Astrocyte (in vitro differentiated cells and primary cell): ENCODE data around the gene TGIF2. TPM values are rescaled to one million over a fixed set of nuclear protein-coding genes. Genes with fewer than 3 reads are reported as not detected.

Source experiments
- DNase-seq: peaks from one replicate; pipeline ENCODE4 v3.0.0-alpha.2; 2010; ENCODE audit warnings: low read depth
- FAIRE-seq: peaks from 2 replicates; lab custom pipeline; 2011; peaks lifted over from hg19 to GRCh38; lab: Jason Lieb, UNC
- H2AFZ ChIP-seq: 2 replicates; pipeline ENCODE4 v1.6.0; 2012; ENCODE audit warnings: low read depth, low read length, inconsistent platforms
- H3K27ac ChIP-seq: 2 replicates; pipeline ENCODE4 v1.5.1; 2011; ENCODE audit warnings: low read depth, low read length, inconsistent platforms
- H3K27me3 ChIP-seq: 2 replicates; pipeline ENCODE4 v1.6.0; 2011; ENCODE audit warnings: low read length, inconsistent platforms; ENCODE audit not compliant: insufficient read depth
- H3K36me3 ChIP-seq: 2 replicates; pipeline ENCODE4 v1.5.1; 2011; ENCODE audit warnings: low read length, inconsistent platforms; ENCODE audit not compliant: insufficient read depth
- H3K4me1 ChIP-seq: 2 replicates; pipeline ENCODE4 v1.5.1; 2011; ENCODE audit warnings: low read length, inconsistent platforms; ENCODE audit not compliant: insufficient read depth
- H3K4me2 ChIP-seq: 2 replicates; pipeline ENCODE4 v1.6.0; 2012; ENCODE audit warnings: low read length, inconsistent platforms
- H3K4me3 ChIP-seq: 2 replicates; pipeline ENCODE4 v1.5.1; 2011; ENCODE audit warnings: low read depth, mild to moderate bottlenecking, low read length, inconsistent platforms; ENCODE audit not compliant: insufficient read depth
- H3K79me2 ChIP-seq: 2 replicates; pipeline ENCODE4 v1.6.0; 2012; ENCODE audit warnings: mild to moderate bottlenecking, low read length, inconsistent platforms; ENCODE audit not compliant: insufficient read depth
- H3K9ac ChIP-seq: 2 replicates; pipeline ENCODE4 v1.6.0; 2012; ENCODE audit warnings: mild to moderate bottlenecking, low read length, inconsistent platforms
- H3K9me3 ChIP-seq: 2 replicates; pipeline ENCODE4 v1.5.1; 2012; ENCODE audit warnings: low read depth, mild to moderate bottlenecking, low read length, inconsistent platforms; ENCODE audit not compliant: insufficient read depth
- H4K20me1 ChIP-seq: 2 replicates; pipeline ENCODE4 v1.6.0; 2012; ENCODE audit warnings: low read length, inconsistent platforms; ENCODE audit not compliant: insufficient read depth
- H3K27ac Mint-ChIP-seq: one replicate; pipeline ENCODE4 v1.8.0; 2021; ENCODE audit warnings: mild to moderate bottlenecking, mixed read lengths; ENCODE audit not compliant: unreplicated experiment
- H3K27me3 Mint-ChIP-seq: one replicate; pipeline ENCODE4 v1.8.0; 2021; ENCODE audit warnings: low read depth, mixed read lengths; ENCODE audit not compliant: unreplicated experiment
- H3K36me3 Mint-ChIP-seq: one replicate; pipeline ENCODE4 v1.8.0; 2021; ENCODE audit warnings: low read depth, mixed read lengths; ENCODE audit not compliant: unreplicated experiment
- H3K4me1 Mint-ChIP-seq: one replicate; pipeline ENCODE4 v1.8.0; 2021; ENCODE audit warnings: low read depth, mixed read lengths; ENCODE audit not compliant: unreplicated experiment
- H3K4me3 Mint-ChIP-seq: one replicate; pipeline ENCODE4 v1.8.0; 2021; ENCODE audit warnings: mild to moderate bottlenecking, moderate library complexity, mixed read lengths; ENCODE audit not compliant: unreplicated experiment
- H3K9me3 Mint-ChIP-seq: one replicate; pipeline ENCODE4 v1.8.0; 2021; ENCODE audit warnings: mild to moderate bottlenecking, mixed read lengths; ENCODE audit not compliant: unreplicated experiment
- EZH2 ChIP-seq: IDR thresholded peaks from 2 replicates; pipeline ENCODE4 v1.6.1; 2012; ENCODE audit warnings: mild to moderate bottlenecking, low read length, inconsistent platforms; ENCODE audit not compliant: insufficient read depth
- total RNA-seq: library from RNA; stranded (reverse); gene quantifications from 2 replicates; pipeline ENCODE4 v1.2.1, GENCODE V29; 2021
- TF ChIP-seq, protein P1 (sequence below): IDR thresholded peaks from 2 replicates; pipeline ENCODE4 v1.5.1; 2011; ENCODE audit warnings: low read depth, mild to moderate bottlenecking, inconsistent platforms, low read length, moderate library complexity; ENCODE audit not compliant: insufficient read depth

TGIF2 gene
- total RNA-seq, 1 donor from 2014 or later = 24.4 TPM

DNA sequence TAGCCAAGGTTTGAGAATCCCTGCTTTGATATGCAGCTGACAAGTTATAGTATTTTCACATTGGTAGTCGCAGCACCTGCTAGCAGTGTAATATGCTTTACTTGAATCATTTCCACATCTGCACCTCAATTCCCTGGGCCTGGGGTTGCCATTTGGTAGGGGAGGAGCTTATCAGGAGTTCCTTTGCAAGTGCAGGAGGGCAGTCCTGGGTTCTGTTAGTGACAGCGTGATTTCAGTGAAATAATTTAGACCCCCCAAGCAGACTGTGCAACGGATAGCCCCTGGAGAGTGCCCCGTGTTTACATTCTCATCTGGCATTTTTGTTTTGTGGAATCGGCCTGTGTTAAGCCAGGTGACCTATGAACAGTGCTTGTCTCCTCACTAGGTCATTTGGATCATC is 38.2 kb downstream of the TGIF2 start:
- H3K9ac ChIP-seq = no peak overlapping the region
- no peak overlapping the region for H2AFZ ChIP-seq
- Mint-ChIP-seq H3K4me3 (no peak overlapping the region), H3K27me3 (no peaks in the 10 kb centered on the region), H3K27ac (no peak overlapping the region), H3K9me3 (no peaks in the 10 kb centered on the region), H3K36me3 (peaks cover 13% of the 10 kb centered on the region), H3K4me1 (peaks cover 7% of the 10 kb centered on the region)
- TF ChIP-seq, protein P1, sequence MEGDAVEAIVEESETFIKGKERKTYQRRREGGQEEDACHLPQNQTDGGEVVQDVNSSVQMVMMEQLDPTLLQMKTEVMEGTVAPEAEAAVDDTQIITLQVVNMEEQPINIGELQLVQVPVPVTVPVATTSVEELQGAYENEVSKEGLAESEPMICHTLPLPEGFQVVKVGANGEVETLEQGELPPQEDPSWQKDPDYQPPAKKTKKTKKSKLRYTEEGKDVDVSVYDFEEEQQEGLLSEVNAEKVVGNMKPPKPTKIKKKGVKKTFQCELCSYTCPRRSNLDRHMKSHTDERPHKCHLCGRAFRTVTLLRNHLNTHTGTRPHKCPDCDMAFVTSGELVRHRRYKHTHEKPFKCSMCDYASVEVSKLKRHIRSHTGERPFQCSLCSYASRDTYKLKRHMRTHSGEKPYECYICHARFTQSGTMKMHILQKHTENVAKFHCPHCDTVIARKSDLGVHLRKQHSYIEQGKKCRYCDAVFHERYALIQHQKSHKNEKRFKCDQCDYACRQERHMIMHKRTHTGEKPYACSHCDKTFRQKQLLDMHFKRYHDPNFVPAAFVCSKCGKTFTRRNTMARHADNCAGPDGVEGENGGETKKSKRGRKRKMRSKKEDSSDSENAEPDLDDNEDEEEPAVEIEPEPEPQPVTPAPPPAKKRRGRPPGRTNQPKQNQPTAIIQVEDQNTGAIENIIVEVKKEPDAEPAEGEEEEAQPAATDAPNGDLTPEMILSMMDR = no peak
- no peak for TF ChIP-seq EZH2
- peaks cover 25% of the 10 kb centered on the region for H3K79me2 ChIP-seq
- no peaks in the 10 kb centered on the region for H3K9me3 ChIP-seq
- no peak overlapping the region for H3K4me2 ChIP-seq
- DNase-seq (no peak), FAIRE-seq (no peak)
- H3K27me3 ChIP-seq = no peaks in the 10 kb centered on the region
- peaks cover 69% of the 10 kb centered on the region for H4K20me1 ChIP-seq
- peaks cover 12% of the 10 kb centered on the region for H3K4me1 ChIP-seq
- no peak overlapping the region for H3K27ac ChIP-seq
- peaks cover 26% of the 10 kb centered on the region for H3K36me3 ChIP-seq
- H3K4me3 ChIP-seq = no peak overlapping the region

DNA sequence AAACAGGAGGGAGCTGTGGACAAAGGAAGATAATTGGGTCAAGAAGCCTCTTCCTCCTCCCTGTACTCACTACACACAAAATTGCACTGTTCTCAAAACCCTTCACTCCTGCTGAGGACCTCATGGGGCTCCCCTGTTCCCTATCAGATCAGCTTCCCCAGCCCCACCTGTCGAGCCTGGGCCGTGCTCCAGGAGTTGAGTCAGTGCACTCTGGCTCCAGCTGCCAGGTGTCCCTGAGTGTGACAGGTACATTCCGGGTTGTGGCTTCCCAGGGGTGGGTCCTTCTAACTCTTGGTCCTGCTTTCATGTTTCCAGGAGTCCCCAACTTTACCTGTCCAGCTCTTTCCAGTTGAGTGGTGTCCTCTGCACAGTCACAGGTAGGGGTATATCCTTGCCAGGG is 40.6 kb downstream of the TGIF2 start:
- Mint-ChIP-seq H3K4me3 (no peak overlapping the region), H3K27ac (no peak overlapping the region), H3K4me1 (no peaks in the 10 kb centered on the region), H3K27me3 (no peaks in the 10 kb centered on the region), H3K9me3 (no peaks in the 10 kb centered on the region), H3K36me3 (peaks cover 11% of the 10 kb centered on the region)
- Histone ChIP-seq H4K20me1 (peaks cover 50% of the 10 kb centered on the region), H3K79me2 (peaks cover 3% of the 10 kb centered on the region), H3K4me2 (no peak overlapping the region), H3K4me1 (no peaks in the 10 kb centered on the region), H3K27me3 (no peaks in the 10 kb centered on the region), H3K9me3 (no peaks in the 10 kb centered on the region), H2AFZ (no peak overlapping the region), H3K4me3 (no peak overlapping the region), H3K27ac (no peak overlapping the region), H3K9ac (no peak overlapping the region), H3K36me3 (peaks cover 17% of the 10 kb centered on the region)
- no peak for TF ChIP-seq EZH2
- TF ChIP-seq, protein P1 = no peak
- FAIRE-seq (no peak), DNase-seq (no peak)

DNA sequence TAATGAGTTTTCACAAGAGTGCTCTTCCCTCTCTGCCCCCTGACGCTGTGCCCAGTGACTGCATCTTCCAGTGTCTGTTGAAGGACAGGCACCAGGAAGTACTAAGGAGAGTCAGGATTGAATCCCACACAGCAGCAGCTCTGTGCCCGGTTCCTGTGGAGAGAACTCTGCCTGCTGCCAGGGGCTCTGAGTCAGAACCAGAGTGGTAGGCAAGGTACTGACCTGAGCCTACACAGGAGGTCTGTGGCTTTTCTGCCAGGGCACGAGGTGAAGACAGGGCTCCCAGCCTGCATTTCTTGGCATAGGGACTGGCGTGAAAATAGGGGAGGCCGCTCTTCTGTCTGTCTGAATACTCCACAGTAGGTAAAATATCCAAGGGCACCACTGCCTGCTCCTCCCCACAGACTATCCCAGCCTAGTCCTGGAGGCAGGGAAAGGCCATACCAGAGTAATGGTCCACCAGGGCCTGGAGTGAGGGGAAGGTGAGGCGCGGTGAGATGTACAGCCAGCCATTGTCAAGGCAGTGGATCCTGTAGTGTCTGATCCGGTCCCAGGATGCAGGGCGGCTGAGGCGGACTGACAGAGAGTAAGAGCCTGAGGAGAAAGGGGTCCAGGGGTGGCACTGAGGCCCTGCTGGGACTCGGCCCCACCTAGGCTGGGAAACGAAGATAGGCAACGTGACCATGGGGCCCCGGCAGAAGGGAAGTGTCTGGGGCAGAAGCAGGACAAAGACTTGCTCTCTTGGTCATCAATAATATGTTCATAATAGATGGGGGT is 41.6 kb downstream of the TGIF2 start:
- H3K4me1 Mint-ChIP-seq = no peaks in the 10 kb centered on the region
- peaks cover 12% of the 10 kb centered on the region for H3K36me3 ChIP-seq
- no peak overlapping the region for H3K4me3 Mint-ChIP-seq
- H3K9me3 ChIP-seq = no peaks in the 10 kb centered on the region
- TF ChIP-seq EZH2 = no peak
- TF ChIP-seq, protein P1 = no peak
- no peak for FAIRE-seq
- peaks cover 45% of the 10 kb centered on the region for H4K20me1 ChIP-seq
- H2AFZ ChIP-seq = no peak overlapping the region
- no peaks in the 10 kb centered on the region for H3K27me3 Mint-ChIP-seq
- H3K9ac ChIP-seq = no peak overlapping the region
- H3K27ac ChIP-seq = no peak overlapping the region
- peaks cover 11% of the 10 kb centered on the region for H3K36me3 Mint-ChIP-seq
- no peak for DNase-seq
- no peaks in the 10 kb centered on the region for H3K27me3 ChIP-seq
- no peak overlapping the region for H3K4me3 ChIP-seq
- H3K4me2 ChIP-seq = no peak overlapping the region
- peaks cover 3% of the 10 kb centered on the region for H3K79me2 ChIP-seq
- H3K4me1 ChIP-seq = no peaks in the 10 kb centered on the region
- H3K27ac Mint-ChIP-seq = no peak overlapping the region
- H3K9me3 Mint-ChIP-seq = no peaks in the 10 kb centered on the region
